Measurements from ENCODE around the gene IL11RA.

Gene IL11RA

GRCh38 chr9:34655394-34655793 is 3.4 kb downstream of the IL11RA start:
- DNase-seq = no peak

DNA sequence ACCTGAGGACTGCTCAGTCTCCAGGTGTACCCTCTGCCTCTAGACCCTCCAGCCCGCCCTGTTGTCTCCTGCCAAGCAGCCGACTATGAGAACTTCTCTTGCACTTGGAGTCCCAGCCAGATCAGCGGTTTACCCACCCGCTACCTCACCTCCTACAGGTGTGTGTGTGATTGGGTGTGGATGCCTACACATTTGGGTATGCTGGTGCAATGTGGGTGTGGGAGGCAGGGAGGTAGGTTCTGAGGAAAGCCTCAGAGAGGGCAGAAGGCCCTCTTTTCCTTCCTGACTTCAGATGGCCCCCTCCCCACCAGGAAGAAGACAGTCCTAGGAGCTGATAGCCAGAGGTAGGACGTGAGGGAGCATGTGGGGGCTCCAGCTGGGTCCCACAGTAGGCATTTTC is 5.0 kb downstream of the IL11RA start:
- no peak for DNase-seq

DNA sequence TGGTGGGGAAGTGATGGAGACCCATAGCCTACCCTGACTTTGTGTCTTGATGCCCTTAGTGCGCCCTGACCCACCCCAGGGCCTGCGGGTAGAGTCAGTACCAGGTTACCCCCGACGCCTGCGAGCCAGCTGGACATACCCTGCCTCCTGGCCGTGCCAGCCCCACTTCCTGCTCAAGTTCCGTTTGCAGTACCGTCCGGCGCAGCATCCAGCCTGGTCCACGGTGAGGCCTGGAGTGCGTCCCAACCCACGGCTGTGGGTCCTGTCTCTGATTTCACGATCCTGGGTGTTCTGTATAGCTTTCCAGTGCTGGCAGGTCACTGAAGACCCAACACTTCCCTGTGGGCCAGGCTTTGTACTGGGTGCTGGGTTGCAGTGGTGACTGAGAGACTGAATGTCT is 6.5 kb downstream of the IL11RA start:
- DNase-seq = no peak

GRCh38 chr9:34659592-34660253 is 7.7 kb downstream of the IL11RA start:
- DNase-seq = peak; percentile 4

GRCh38 chr9:34662526-34663302 is 10.7 kb downstream of the IL11RA start, which contains the start of gene CCL27:
CCL27 (minus strand) TSS chr9:34662657; CDS start chr9:34662633, 24 bp downstream.
- no peak for DNase-seq

DNA sequence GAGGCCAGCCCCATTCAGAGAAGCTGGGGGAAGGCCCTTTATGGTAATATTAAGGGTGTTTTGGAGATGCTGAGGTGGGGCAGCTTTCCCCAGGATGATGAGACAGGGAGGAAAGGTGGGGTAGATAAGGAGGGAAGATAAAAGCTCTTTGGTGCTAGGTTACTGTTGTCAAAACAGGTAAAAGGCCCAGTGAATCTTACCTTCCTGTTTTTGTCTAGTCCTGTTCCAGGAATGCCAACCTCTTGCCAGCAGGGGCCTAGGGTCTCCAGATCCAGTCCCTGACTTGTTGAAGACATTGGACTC is 11.3 kb downstream of the IL11RA start:
- DNase-seq = no peak

- no peak for DNase-seq
Observed at GRCh38 chr9:34664281-34665066, 12.5 kb downstream of the IL11RA start.

DNA sequence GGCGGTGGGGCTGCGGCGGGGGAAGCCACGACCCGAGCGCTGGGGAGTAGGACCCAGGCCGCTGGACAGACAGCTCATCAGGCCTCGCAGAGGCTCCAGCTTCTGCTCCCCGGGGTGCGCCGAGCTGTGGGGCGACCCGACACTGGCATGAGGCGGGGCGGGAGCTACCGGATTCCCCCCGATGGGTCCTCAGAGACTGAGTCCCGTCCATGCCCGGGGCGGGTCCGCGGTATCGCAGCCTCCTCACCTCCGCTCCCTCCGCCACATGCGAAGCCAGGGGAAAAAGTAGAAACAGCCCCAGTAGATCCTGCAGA is 13.0 kb downstream of the IL11RA start:
- no peak for DNase-seq

- peak; percentile 90 for DNase-seq
Observed at GRCh38 chr9:34665381-34666250, 13.6 kb downstream of the IL11RA start.

DNA sequence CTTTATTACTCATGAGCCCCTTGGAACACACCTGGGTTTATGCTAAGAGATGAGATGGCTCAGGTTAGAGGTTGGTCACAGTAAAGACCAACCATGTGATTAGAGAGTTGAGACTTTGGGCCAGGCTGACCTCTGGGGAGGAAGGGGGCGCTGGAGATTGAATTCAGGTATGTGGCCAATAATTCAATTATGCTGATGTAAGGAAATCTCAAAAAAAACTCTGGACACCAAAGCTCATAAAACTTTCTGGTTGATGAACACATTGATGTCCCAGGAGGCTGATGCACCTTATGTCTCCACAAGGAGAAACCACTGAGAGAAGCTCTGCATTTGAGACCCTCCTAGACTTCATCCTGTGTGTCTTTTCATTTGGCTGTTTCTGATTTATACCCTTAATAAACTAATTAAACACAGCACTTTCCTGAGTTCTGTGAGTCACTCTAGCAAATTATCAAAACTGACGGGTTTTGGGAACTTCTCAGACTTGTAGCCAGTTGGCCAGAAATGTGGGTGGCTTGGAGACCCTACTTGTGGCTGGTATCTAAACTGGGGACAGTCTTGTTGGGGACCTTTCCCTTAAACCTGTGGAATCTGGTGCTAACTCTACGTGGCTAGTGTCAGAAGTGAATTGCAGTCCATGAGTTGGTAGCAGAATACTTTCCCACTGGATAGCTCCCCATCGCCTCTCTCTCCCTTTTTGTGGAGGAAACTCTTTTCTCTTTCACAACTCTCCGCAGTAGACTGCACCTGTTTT is 18.0 kb downstream of the IL11RA start:
- no peak for DNase-seq

- no peak for DNase-seq
Observed at GRCh38 chr9:34671307-34671706, 19.3 kb downstream of the IL11RA start.

- no peak for DNase-seq
Observed at GRCh38 chr9:34674440-34674839, 22.5 kb downstream of the IL11RA start.

DNA sequence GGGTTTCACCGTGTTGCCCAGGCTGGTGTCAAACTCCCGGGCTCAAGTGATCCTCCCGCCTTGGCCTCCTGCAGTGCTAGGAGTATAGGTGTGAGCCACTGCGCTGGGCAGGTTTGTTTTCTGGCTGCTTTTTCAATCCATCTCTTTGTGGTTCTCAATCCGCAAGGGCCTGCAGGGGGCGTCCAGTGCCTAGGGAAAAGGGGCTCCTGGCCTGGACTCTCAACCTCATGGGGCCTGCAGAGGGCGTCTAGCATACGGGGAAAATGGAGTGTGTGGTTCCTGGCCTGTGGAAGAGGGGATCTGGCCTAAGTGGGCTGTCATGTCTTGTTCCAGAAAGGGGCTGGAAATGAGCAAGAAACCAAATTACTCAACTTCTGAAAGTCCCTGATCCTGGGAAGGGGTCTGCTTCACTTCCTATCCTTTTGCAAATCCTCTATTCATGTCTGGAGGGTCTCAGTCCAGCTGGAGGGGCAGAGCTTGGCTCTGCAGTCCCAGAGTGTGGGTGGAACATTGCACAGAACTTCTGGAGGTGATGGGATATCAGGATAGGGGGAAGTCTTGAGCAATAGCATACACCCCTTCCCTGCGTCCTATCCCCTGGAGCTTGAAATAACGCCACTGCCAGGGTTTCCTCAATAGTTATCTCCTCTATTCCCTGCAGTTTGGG is 23.2 kb downstream of the IL11RA start:
- DNase-seq = peak; percentile 40

GRCh38 chr9:34675869-34676268 is 23.9 kb downstream of the IL11RA start:
- DNase-seq = no peak

GRCh38 chr9:34684145-34684544 is 32.2 kb downstream of the IL11RA start:
- DNase-seq = no peak

GRCh38 chr9:34684816-34685215 is 32.8 kb downstream of the IL11RA start:
- no peak for DNase-seq

DNA sequence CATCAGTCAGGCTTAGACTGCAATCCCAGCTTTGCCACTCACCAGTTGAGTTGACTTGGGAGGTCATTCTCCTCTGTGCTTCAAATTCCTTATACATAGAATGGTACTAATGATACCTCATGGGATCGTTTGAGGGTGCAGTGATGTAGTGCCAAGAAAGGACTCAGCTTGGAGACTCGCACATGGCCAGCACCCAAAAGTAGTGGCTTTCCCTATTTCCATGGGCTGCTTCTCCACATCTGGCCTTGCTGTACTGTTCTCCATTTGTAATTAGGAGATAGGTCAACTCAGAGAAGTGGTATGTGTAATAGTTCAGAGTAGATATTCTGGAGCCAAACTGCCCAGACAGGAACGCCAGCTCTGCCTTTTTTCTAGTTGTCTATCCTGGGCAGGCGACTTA is 33.6 kb downstream of the IL11RA start:
- no peak for DNase-seq

DNA sequence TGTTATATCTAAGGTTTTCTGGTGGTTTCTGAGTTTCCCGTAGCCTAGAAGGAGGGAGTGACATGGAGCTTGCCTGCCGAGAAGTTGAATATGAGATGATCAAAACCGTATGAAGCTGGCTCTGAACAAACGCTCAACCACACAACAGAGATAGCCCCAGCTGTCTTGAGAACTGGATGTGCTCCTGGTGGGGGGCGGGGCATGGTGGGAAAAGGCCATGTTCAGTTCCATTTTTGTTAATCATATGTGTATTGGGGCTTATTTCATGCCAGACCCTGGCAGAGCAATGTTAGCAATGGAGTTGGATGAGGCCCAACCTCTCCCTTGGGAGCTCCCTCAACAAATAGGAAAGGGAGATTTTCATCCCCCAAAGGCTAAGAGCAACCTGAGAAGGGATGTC is 34.2 kb downstream of the IL11RA start:
- DNase-seq = no peak

- DNase-seq = no peak
Observed at GRCh38 chr9:34686732-34687131, 34.7 kb downstream of the IL11RA start.

GRCh38 chr9:34687276-34688030 is 35.5 kb downstream of the IL11RA start:
- DNase-seq = no peak
